Keratinocyte (primary cell): ENCODE data around the gene FSD1. TPM values are rescaled to one million over a fixed set of nuclear protein-coding genes. Genes with fewer than 3 reads are reported as not detected.

ENCODE experiments used
- DNase-seq: peaks from one replicate; pipeline ENCODE4 v3.0.0-alpha.2; 2011; ENCODE audit warnings: low read depth, missing footprints, low spot score
- FAIRE-seq: peaks from 2 replicates; lab custom pipeline; 2011; peaks lifted over from hg19 to GRCh38; lab: Jason Lieb, UNC
- H2AFZ ChIP-seq: 2 replicates; pipeline ENCODE4 v1.6.0; 2012; ENCODE audit warnings: low read length, control low read depth, inconsistent platforms; ENCODE audit not compliant: control insufficient read depth
- H3K27ac ChIP-seq: 2 replicates; pipeline ENCODE4 v1.5.1; 2011; ENCODE audit warnings: low read length; ENCODE audit not compliant: control insufficient read depth, insufficient read depth
- H3K27me3 ChIP-seq: 3 replicates; pipeline ENCODE4 v1.6.0; 2011; ENCODE audit warnings: low read length; ENCODE audit not compliant: control insufficient read depth, insufficient read depth; ENCODE audit errors: extremely low read depth
- H3K36me3 ChIP-seq, 2 experiments: 2 replicates in 1 of 2; 3 replicates in 1 of 2; pipeline ENCODE4 v1.5.1; 2011; ENCODE audit warnings: low read length in 2 of 2, mild to moderate bottlenecking in 1 of 2; ENCODE audit not compliant: control insufficient read depth in 2 of 2, insufficient read depth in 2 of 2; ENCODE audit errors: extremely low read depth in 1 of 2
- H3K4me1 ChIP-seq: 3 replicates; pipeline ENCODE4 v1.5.1; 2011; ENCODE audit warnings: low read length; ENCODE audit not compliant: control insufficient read depth, insufficient read depth; ENCODE audit errors: extremely low read depth
- H3K4me2 ChIP-seq: 3 replicates; pipeline ENCODE4 v1.6.0; 2011; ENCODE audit warnings: low read depth, low read length; ENCODE audit not compliant: control insufficient read depth, insufficient read depth; ENCODE audit errors: extremely low read depth
- H3K4me3 ChIP-seq, 3 experiments: fragments of 200-600 bp in 1 of 3; sonication (generic) in 1 of 3; 2 replicates in 2 of 3; 3 replicates in 1 of 3; pipeline ENCODE4 v1.5.1; 2011 to 2016; ENCODE audit warnings: low read length in 3 of 3, mild to moderate bottlenecking in 3 of 3, control low read depth in 2 of 3, inconsistent platforms in 1 of 3, low read depth in 1 of 3, mixed read lengths in 1 of 3, mixed run types in 1 of 3, moderate library complexity in 1 of 3; ENCODE audit not compliant: control insufficient read depth in 2 of 3, insufficient read depth in 2 of 3; ENCODE audit errors: extremely low read depth in 1 of 3
- H3K79me2 ChIP-seq: 2 replicates; pipeline ENCODE4 v1.6.0; 2012; ENCODE audit warnings: low read length; ENCODE audit not compliant: control insufficient read depth, insufficient read depth
- H3K9ac ChIP-seq: 3 replicates; pipeline ENCODE4 v1.6.0; 2011; ENCODE audit warnings: low read length; ENCODE audit not compliant: control insufficient read depth, insufficient read depth; ENCODE audit errors: extremely low read depth
- H3K9me1 ChIP-seq: 3 replicates; pipeline ENCODE4 v1.6.0; 2011; ENCODE audit warnings: low read length; ENCODE audit not compliant: control insufficient read depth, insufficient read depth; ENCODE audit errors: extremely low read depth
- H3K9me3 ChIP-seq: 2 replicates; pipeline ENCODE4 v1.5.1; 2012; ENCODE audit warnings: low read depth, low read length; ENCODE audit not compliant: control insufficient read depth
- H4K20me1 ChIP-seq: 3 replicates; pipeline ENCODE4 v1.6.0; 2011; ENCODE audit warnings: low read length; ENCODE audit not compliant: control insufficient read depth, insufficient read depth; ENCODE audit errors: extremely low read depth
- EZH2 ChIP-seq: IDR thresholded peaks from one replicate; pipeline ENCODE4 v1.6.1; 2012; ENCODE audit warnings: inconsistent platforms, mild to moderate bottlenecking, low read length, moderate library complexity
- dilution Hi-C: fragments of 300-500 bp; cut with MboI; formaldehyde crosslinking; loops from one replicate; pipeline ENCODE4 v1.7.0; 2020; ENCODE audit warnings: low sequenced_read_pairs; ENCODE audit not compliant: extremely low pct_ligation_motif_present
- polyA plus RNA-seq, 5 experiments: library from polyadenylated mRNA; depleted of rRNA in 3 of 5; stranded (reverse) in 3 of 5; stranded (forward) in 1 of 5; unstranded in 1 of 5; fragments of >200 nt; gene quantifications; 1 replicate in 1 of 5; 2 replicates in 3 of 5; 3 replicates in 1 of 5; pipeline versions ENCODE4 v1.2.1 to v1.2.3, GENCODE V29; 2011 to 2012; ENCODE audit warnings: missing spikeins in 2 of 5, low read depth in 1 of 5, low replicate concordance in 1 of 5
- TF ChIP-seq, protein P1 (sequence below), 3 experiments: IDR thresholded peaks in 1 of 3; conservative IDR thresholded peaks in 1 of 3; optimal IDR thresholded peaks in 1 of 3; 2 replicates in 2 of 3; 3 replicates in 1 of 3; pipeline versions ENCODE3 to v1.5.1; 2011; ENCODE audit warnings: low read length in 3 of 3, mild to moderate bottlenecking in 3 of 3, moderate library complexity in 2 of 3, control low read depth in 1 of 3, inconsistent platforms in 1 of 3; ENCODE audit not compliant: insufficient read depth in 2 of 3; ENCODE audit errors: extremely low read depth in 1 of 3

FSD1 gene
- polyA plus RNA-seq, 1 donor (not counting 4 experiments of a cell fraction or from before 2014, with no cell fraction given) = 0.49 TPM

DNA sequence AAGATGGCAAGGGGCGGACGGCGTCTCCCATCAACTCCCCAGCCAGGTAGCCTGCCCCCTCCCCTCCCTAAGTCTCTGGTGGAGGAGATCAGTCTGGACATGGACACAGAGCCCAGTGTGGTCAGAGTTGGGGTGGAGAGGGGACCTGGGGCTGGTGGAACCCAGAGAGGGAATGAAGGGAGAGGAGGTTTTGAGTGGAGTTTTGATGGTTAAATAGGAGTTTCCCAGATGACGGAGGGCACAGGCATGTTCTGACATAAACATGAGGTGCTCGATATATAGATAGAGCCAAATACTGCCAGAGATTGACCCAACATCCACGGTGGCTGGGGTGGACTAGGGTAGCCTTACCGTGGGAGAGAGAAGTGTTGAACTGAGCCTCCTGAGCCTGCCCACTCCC lies 14.1 kb downstream of the FSD1 start:
- Histone ChIP-seq H3K9me3 (no peaks in the 10 kb centered on the region), H3K79me2 (no peaks in the 10 kb centered on the region), H3K9ac (no peak overlapping the region), H3K36me3 (no peaks in the 10 kb centered on the region), H2AFZ (no peak overlapping the region), H3K27me3 (no peaks in the 10 kb centered on the region), H3K4me2 (no peak overlapping the region), H3K4me3 (no peak overlapping the region), H3K9me1 (no peaks in the 10 kb centered on the region), H3K4me1 (no peaks in the 10 kb centered on the region), H3K27ac (no peak overlapping the region), H4K20me1 (no peaks in the 10 kb centered on the region)
- DNase-seq (no peak), FAIRE-seq (no peak)
- dilution Hi-C loops = no loop called here
- no peak for TF ChIP-seq EZH2

DNA sequence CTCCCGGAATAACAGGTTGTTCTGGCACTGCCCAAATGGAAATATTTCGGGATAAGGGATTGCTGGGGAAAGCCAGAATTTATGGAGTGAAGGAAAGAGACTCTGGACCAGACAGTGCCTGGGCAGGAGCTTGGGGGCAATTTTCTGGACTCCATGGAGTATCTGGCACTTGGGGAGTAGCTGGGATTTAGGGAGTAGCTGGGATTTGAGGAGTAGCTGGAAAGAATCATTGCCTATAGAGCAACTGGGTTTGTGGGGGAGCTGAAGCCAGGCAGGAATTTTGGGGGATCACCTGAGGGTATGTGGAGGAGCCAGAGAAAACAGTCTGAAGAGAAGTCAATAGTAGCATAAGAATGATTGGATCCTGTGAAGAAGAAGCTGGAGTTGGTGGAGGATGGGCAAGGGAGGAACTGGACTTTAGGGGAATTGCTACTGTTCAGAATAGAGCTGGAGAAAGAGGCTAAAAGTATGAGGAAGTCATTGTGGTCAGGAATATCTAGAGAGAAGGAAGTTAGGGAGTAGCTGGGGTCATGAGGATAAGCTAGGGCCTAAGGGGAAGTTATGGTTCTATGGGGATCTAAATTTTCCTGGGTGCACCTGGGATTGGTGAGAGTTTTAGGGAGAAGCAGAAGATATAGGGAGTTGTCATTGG lies 14.8 kb downstream of the FSD1 start:
- FAIRE-seq = no peak

More for the DNA sequence above, 14.8 kb downstream of the FSD1 start:
- Histone ChIP-seq H3K4me1 (no peaks in the 10 kb centered on the region), H3K9ac (no peak overlapping the region), H3K9me1 (no peaks in the 10 kb centered on the region), H2AFZ (no peak overlapping the region), H3K4me2 (no peak overlapping the region), H3K4me3 (no peak overlapping the region), H3K9me3 (no peaks in the 10 kb centered on the region), H3K27ac (no peak overlapping the region), H3K79me2 (no peaks in the 10 kb centered on the region), H4K20me1 (no peaks in the 10 kb centered on the region), H3K27me3 (no peaks in the 10 kb centered on the region), H3K36me3 (peaks cover 0 to 1% of the 10 kb centered on the region in 2 experiments)
- DNase-seq = no peak
- dilution Hi-C loops = no loop called here
- TF ChIP-seq, protein P1, sequence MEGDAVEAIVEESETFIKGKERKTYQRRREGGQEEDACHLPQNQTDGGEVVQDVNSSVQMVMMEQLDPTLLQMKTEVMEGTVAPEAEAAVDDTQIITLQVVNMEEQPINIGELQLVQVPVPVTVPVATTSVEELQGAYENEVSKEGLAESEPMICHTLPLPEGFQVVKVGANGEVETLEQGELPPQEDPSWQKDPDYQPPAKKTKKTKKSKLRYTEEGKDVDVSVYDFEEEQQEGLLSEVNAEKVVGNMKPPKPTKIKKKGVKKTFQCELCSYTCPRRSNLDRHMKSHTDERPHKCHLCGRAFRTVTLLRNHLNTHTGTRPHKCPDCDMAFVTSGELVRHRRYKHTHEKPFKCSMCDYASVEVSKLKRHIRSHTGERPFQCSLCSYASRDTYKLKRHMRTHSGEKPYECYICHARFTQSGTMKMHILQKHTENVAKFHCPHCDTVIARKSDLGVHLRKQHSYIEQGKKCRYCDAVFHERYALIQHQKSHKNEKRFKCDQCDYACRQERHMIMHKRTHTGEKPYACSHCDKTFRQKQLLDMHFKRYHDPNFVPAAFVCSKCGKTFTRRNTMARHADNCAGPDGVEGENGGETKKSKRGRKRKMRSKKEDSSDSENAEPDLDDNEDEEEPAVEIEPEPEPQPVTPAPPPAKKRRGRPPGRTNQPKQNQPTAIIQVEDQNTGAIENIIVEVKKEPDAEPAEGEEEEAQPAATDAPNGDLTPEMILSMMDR (optimal IDR thresholded peaks at IDR 0.05 in 1 of 3, IDR thresholded peaks at IDR 0.05 in 1 of 3, conservative IDR thresholded peaks at IDR 0.05 in 1 of 3; ENCODE audit: extremely low read depth in 1 of 3, insufficient read depth in 2 of 3, low read length in 3 of 3) = no peak
- TF ChIP-seq EZH2 = no peak
